Measurements from ENCODE around the gene BCKDK. TPM values are rescaled to one million over a fixed set of nuclear protein-coding genes. Genes with fewer than 3 reads are reported as not detected.

The BCKDK gene
- polyA plus RNA-seq, 1 donor (not counting 4 experiments of a cell fraction or from before 2014, with no cell fraction given), result 19.9 TPM

DNA sequence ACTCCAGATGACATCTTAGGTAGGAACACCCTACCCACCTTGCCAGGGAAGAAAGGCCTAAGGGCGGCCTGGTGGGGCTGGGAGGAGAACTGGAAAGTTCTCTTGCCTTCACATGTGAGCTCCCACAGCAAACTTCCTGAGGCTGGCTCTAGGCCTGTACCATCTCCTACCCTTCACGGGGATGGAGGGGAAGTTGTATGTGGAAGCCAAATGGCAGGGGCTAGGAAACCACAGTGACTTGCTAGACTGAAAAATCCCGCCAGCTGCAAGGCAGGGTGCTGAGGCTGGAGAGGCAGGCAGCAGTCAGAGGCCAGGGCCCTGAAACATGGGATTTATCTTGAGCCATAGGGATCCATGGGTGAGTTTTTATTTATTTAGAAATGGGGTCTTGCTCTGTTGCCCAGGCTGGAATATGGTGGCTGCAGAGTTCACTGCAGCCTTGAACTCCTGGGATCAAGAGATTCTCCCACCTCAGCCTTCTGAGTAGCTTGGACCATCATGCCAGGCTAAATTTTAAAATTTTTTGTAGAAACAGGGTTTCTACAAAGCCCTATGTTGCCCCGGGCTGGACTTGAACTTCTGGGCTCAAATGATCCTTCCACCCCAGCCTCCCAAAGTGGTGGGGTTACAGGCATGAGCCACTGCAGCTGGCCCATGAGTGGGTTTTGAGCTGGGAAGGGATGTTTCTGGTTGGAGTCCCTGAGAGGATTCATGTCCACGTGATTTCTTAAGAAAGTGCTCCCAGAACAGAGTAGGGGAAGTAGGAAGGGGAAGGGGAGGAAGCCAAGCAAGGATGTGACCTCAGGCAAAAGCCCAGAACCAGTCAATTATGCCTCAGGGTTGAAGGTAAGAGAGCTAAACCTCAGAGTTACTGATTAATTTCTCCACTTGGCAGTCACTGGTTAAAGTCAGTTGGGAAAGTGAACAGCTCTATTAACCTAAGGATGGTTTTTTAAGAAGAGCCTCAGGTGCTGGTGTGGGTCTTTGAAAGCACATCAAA, 5.2 kb downstream of the BCKDK start:
- H3K4me3 ChIP-seq (ENCODE audit: control insufficient read depth in 2 of 3, extremely low read depth in 1 of 3, insufficient read depth in 2 of 3, low read depth in 1 of 3, low read length in 3 of 3), result no peak overlapping the region
- no peak overlapping the region for H2AFZ ChIP-seq (ENCODE audit: control insufficient read depth, low read length)
- TF ChIP-seq CTCF (optimal IDR thresholded peaks at IDR 0.05 in 1 of 3, IDR thresholded peaks at IDR 0.05 in 1 of 3, conservative IDR thresholded peaks at IDR 0.05 in 1 of 3; ENCODE audit: extremely low read depth in 1 of 3, insufficient read depth in 2 of 3, low read length in 3 of 3) (no peak), EZH2 (IDR thresholded peaks at IDR 0.05; ENCODE audit: low read length) (no peak)
- DNase-seq (ENCODE audit: low read depth, low spot score), result no peak
- H4K20me1 ChIP-seq (ENCODE audit: control insufficient read depth, extremely low read depth, insufficient read depth, low read length), result no peaks in the 10 kb centered on the region
- no peaks in the 10 kb centered on the region for H3K27me3 ChIP-seq (ENCODE audit: control insufficient read depth, extremely low read depth, insufficient read depth, low read length)
- no peaks in the 10 kb centered on the region for H3K9me3 ChIP-seq (ENCODE audit: control insufficient read depth, low read depth, low read length)
- H3K36me3 ChIP-seq (ENCODE audit: control insufficient read depth in 2 of 2, extremely low read depth in 1 of 2, insufficient read depth in 2 of 2, low read length in 2 of 2), result peaks cover 18 to 24% of the 10 kb centered on the region in 2 experiments
- H3K79me2 ChIP-seq (ENCODE audit: control insufficient read depth, insufficient read depth, low read length), result peaks cover 20% of the 10 kb centered on the region
- no peak overlapping the region for H3K9ac ChIP-seq (ENCODE audit: control insufficient read depth, extremely low read depth, insufficient read depth, low read length)
- H3K4me2 ChIP-seq (ENCODE audit: control insufficient read depth, extremely low read depth, insufficient read depth, low read depth, low read length), result no peak overlapping the region
- H3K4me1 ChIP-seq (ENCODE audit: control insufficient read depth, extremely low read depth, insufficient read depth, low read length), result peaks cover 12% of the 10 kb centered on the region
- H3K27ac ChIP-seq (ENCODE audit: control insufficient read depth, insufficient read depth, low read length), result no peak overlapping the region
- no peak for FAIRE-seq
- dilution Hi-C loops (cut with MboI; ENCODE audit: extremely low pct_ligation_motif_present, low sequenced_read_pairs), result no loop called here
- H3K9me1 ChIP-seq (ENCODE audit: control insufficient read depth, extremely low read depth, insufficient read depth, low read length), result no peaks in the 10 kb centered on the region

GRCh38 chr16:31114468-31114867, 6.3 kb downstream of the BCKDK start:
- Histone ChIP-seq H3K36me3 (ENCODE audit: control insufficient read depth in 2 of 2, extremely low read depth in 1 of 2, insufficient read depth in 2 of 2, low read length in 2 of 2) (peaks cover 24 to 25% of the 10 kb centered on the region in 2 experiments), H4K20me1 (ENCODE audit: control insufficient read depth, extremely low read depth, insufficient read depth, low read length) (no peaks in the 10 kb centered on the region), H3K9me1 (ENCODE audit: control insufficient read depth, extremely low read depth, insufficient read depth, low read length) (peaks cover 2% of the 10 kb centered on the region), H3K4me2 (ENCODE audit: control insufficient read depth, extremely low read depth, insufficient read depth, low read depth, low read length) (no peak overlapping the region), H3K9ac (ENCODE audit: control insufficient read depth, extremely low read depth, insufficient read depth, low read length) (no peak overlapping the region), H3K27me3 (ENCODE audit: control insufficient read depth, extremely low read depth, insufficient read depth, low read length) (no peaks in the 10 kb centered on the region), H2AFZ (ENCODE audit: control insufficient read depth, low read length) (no peak overlapping the region), H3K27ac (ENCODE audit: control insufficient read depth, insufficient read depth, low read length) (no peak overlapping the region), H3K9me3 (ENCODE audit: control insufficient read depth, low read depth, low read length) (no peaks in the 10 kb centered on the region), H3K4me1 (ENCODE audit: control insufficient read depth, extremely low read depth, insufficient read depth, low read length) (peaks cover 15% of the 10 kb centered on the region), H3K79me2 (ENCODE audit: control insufficient read depth, insufficient read depth, low read length) (peaks cover 15% of the 10 kb centered on the region), H3K4me3 (ENCODE audit: control insufficient read depth in 2 of 3, extremely low read depth in 1 of 3, insufficient read depth in 2 of 3, low read depth in 1 of 3, low read length in 3 of 3) (no peak overlapping the region)
- dilution Hi-C loops (cut with MboI; ENCODE audit: extremely low pct_ligation_motif_present, low sequenced_read_pairs), result no loop called here
- DNase-seq (ENCODE audit: low read depth, low spot score), result no peak
- no peak for FAIRE-seq
- TF ChIP-seq CTCF (optimal IDR thresholded peaks at IDR 0.05 in 1 of 3, IDR thresholded peaks at IDR 0.05 in 1 of 3, conservative IDR thresholded peaks at IDR 0.05 in 1 of 3; ENCODE audit: extremely low read depth in 1 of 3, insufficient read depth in 2 of 3, low read length in 3 of 3), result no peak
